Fibroblast of pulmonary artery (primary cell): ENCODE measurements around the gene TSHZ2.
"Not testable (repeated sequence)": the region's sequence is repeated elsewhere in the genome, so short reads cannot be mapped to it uniquely, and the experiment has no call there.

Experiments
- DNase-seq: peaks from one replicate; pipeline ENCODE4 v3.0.0-alpha.2; 2010; ENCODE audit warnings: low read depth
- H3K4me3 ChIP-seq: replicated peaks from 2 replicates; pipeline ENCODE4 v1.5.1; 2011; ENCODE audit warnings: low read depth, mild to moderate bottlenecking, control low read depth, low read length, moderate library complexity
- TF ChIP-seq, protein P1 (sequence below): IDR thresholded peaks from 2 replicates; pipeline ENCODE4 v1.5.1; 2011; ENCODE audit warnings: mild to moderate bottlenecking, control low read depth, low read length, inconsistent platforms; ENCODE audit errors: missing control alignments

The TSHZ2 gene

DNA sequence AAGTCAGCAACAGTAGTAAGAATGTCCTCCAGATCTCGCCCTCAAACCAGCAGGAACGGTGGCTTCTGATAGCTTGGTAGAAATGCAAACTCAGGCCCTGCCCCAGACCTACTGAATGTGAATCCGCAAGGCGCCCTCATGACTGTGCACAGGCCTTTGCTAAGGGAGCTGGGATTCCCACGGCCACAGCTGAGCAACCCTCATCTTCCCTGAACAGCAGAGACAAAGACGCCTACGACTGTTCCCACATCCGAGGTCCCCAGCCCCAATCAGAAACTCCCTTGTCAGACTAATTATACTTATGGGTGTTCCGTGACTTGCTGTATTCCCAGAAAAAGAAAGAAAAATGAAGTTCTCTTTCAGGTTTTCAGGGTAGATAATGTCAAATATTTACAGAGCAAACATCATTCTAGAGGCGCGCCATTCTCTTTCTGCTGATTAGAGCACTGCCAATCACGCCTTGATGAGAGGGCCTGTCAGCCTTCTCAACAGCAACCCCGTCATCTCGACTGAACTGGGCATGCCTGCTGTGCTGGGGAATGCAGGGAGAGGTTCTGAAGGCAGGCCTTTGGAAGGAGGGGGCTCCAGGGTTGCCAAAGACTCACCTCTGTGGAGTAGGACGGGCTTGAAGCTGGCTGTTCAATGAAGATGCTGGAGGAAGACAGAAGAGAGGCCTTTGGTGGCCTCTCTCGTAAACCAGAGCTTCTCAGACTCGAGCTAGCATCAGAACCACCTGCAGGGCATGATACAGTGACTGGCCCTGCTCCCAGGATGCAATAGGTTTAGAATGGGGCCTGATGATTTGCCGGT, 541.5 kb downstream of the TSHZ2 start:
- TF ChIP-seq, protein P1, sequence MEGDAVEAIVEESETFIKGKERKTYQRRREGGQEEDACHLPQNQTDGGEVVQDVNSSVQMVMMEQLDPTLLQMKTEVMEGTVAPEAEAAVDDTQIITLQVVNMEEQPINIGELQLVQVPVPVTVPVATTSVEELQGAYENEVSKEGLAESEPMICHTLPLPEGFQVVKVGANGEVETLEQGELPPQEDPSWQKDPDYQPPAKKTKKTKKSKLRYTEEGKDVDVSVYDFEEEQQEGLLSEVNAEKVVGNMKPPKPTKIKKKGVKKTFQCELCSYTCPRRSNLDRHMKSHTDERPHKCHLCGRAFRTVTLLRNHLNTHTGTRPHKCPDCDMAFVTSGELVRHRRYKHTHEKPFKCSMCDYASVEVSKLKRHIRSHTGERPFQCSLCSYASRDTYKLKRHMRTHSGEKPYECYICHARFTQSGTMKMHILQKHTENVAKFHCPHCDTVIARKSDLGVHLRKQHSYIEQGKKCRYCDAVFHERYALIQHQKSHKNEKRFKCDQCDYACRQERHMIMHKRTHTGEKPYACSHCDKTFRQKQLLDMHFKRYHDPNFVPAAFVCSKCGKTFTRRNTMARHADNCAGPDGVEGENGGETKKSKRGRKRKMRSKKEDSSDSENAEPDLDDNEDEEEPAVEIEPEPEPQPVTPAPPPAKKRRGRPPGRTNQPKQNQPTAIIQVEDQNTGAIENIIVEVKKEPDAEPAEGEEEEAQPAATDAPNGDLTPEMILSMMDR: no peak

DNA sequence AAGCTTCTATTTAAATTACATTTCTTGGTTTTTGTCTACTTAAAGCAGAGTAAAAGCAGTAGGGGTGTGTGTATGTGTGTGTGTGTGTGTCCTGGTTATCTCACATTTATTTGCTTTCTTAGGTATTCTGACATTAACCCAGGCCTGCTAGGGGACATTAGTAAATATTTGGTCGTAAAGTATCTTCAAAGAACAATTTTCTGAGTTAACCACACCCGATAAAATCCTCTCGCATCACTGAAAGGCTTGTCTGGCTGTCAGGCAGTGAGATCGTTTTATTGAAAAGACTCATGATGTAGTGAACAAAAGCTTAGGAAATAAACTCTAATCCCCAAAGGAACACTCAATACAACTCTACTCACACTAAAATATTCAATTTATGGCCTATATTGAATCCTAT, 543.6 kb downstream of the TSHZ2 start:
- TF ChIP-seq, protein P1: no peak
- H3K4me3 ChIP-seq: no peak overlapping the region
- DNase-seq: no peak

More for the DNA sequence above, 541.5 kb downstream of the TSHZ2 start:
- DNase-seq: no peak
- no peak overlapping the region for H3K4me3 ChIP-seq

DNA sequence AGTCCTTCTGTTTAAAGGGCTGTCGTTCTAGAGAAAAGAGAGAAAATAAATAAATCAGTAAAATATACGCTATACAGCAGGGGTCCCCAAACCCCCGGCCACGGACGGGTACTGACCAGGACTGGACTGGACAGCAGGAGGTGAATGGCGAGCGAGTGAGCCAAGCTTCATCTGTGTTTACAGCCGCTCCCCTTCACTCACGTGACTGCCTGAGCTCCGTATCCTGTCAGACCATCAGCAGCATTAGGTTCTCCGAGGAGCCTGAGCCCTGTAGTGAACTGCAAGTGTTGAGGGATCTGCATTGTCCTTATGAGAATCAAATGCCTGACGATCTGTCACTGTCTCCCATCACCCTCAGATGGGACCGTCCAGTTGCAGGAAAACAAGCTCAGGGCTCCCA, 545.0 kb downstream of the TSHZ2 start:
- DNase-seq: no peak
- no peak overlapping the region for H3K4me3 ChIP-seq

DNA sequence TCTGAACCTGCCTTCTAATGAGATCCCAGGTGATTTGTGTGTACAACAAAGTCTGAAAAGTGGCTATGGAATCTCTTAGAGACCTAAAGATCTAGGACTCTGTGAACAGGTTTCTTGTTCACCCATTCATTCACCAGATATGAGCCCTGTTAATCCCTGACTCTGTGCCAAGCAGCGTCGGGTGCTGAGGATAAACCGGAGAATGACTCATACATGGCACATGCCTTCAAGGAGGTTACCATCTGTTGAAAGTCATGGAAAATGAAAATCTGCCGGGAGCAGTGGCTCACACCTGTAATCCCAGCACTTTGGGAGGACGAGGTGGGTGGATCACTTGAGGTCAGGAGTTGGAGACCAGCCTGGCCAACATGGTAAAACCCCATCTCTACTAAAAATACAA, 549.3 kb downstream of the TSHZ2 start:
- peak; percentile 27 for DNase-seq
- H3K4me3 ChIP-seq: not testable (repeated sequence)

More for the DNA sequence above, 545.0 kb downstream of the TSHZ2 start:
- TF ChIP-seq, protein P1: no peak

DNA sequence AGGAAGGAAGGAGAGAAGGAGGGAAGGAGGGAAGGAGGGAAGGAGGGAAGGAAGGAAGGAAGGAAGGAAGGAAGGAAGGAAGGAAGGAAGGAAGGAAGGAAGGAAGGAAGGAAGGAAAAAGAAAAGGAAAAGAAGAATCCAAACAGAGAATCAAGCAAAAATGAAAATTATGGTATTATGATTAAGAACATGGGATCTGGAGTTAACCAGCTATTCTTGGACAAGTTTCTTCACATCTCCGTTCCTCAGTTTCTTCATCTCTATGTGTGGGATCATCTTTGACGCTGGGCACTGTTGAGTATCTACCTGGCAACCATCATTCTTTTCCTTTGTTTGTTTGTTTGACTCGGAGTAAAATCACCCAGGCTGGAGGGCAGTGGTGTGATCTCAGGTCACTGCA, 549.9 kb downstream of the TSHZ2 start:
- TF ChIP-seq, protein P1: no peak
- DNase-seq: no peak
- H3K4me3 ChIP-seq: no peak overlapping the region

DNA sequence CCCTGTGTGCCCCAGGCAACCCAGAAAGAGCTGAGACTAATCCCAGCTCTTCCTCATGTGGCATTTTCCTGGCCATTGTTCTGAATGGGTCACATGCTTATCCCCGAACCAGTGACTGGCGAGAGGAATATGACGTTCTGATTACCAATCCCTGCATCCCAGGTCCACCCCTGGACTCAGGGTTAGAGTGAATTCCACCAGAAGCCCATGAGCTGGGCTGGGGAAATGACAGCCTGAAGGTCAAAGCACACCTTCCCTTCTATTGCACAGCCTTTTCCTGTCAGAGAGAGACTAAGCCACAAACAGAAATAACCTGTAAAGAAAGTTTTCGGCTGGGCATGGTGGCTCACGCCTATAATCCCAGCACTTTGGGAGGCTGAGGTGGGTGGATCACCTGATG, 550.5 kb downstream of the TSHZ2 start:
- DNase-seq: no peak
- no peak overlapping the region for H3K4me3 ChIP-seq
- TF ChIP-seq, protein P1: no peak

DNA sequence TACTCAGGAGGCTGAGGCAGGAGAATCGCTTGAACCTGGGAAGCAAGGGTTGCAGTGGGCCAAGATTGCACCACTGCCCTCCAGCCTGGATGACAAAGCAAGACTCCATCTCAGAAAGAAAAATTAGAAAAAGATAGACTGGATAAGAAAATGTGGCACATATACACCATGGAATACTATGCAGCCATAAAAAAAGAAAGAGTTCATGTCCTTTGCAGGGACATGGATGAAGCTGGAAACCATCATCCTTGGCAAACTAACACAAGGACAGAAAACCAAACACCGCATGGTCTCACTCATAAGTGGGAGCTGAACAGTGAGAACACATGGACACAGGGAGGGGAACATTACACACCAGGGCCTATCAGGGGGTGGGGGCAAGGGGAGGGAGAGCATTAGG, 551.5 kb downstream of the TSHZ2 start:
- not testable (repeated sequence) for H3K4me3 ChIP-seq

DNA sequence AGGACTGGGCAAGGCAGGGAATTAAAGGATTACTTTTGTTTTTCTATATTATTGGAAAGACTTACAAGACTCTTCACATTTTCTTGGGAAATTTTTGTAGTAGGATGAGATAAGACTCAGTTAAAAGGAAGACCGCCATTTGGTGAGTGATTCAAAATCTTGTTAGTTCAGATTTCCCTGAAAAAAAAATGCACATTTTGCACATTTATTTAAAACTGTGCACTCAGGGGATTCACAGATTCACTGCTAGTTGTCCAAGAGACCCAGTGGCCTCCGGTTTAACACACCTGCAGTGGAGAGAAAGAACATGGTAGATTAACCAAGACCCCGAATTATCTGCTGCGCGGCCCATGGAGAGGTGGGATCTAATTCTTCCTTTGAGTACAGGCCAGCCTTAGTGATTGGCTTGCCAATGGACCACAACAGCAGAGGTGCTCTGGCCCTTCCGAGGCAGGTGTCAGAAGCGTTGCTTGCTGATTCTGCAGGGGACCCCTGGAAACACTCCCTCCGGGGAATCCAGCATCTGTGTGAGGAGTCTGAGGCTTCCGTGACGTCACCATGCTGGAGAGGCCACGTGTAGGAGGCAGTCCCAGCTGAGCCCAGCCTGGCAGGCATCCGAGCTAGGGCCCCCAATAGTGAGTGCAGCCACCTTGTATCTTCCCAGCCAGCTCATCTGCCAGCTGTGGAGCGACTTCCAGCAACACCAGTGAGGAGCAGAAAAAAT, 552.6 kb downstream of the TSHZ2 start:
- H3K4me3 ChIP-seq: no peak overlapping the region
- TF ChIP-seq, protein P1: no peak
- no peak for DNase-seq

More for the DNA sequence above, 551.5 kb downstream of the TSHZ2 start:
- DNase-seq: not testable (repeated sequence)
